Measurements from ENCODE around the gene IGF2BP2. TPM values are rescaled to one million over a fixed set of nuclear protein-coding genes. Genes with fewer than 3 reads are reported as not detected.
"Not testable (repeated sequence)": the region's sequence is repeated elsewhere in the genome, so short reads cannot be mapped to it uniquely, and the experiment has no call there.

Gene IGF2BP2
- total and polyA plus RNA-seq, 4 donors, result 7.8 to 92.6 (median 11.8) TPM

GRCh38 chr3:185786956-185787877 is 37.6 kb downstream of the IGF2BP2 start:
- ATAC-seq (ENCODE audit: insufficient read depth, low FRiP score), result no peak
- H3K27me3 ChIP-seq (ENCODE audit: control insufficient read depth in 3 of 3, insufficient read depth in 3 of 3, low read length in 2 of 3), result no peaks in the 10 kb centered on the region
- H3K4me1 ChIP-seq (ENCODE audit: control insufficient read depth in 5 of 5, insufficient read depth in 5 of 5, low read length in 5 of 5), result peaks cover 0 to 7% (median 4%) of the 10 kb centered on the region in 5 donors
- H3K9ac ChIP-seq (ENCODE audit: insufficient read depth in 1 of 2, low read length in 2 of 2), result no peak overlapping the region
- H3K36me3 ChIP-seq (ENCODE audit: control insufficient read depth in 4 of 4, insufficient read depth in 4 of 4, low read length in 4 of 4), result peaks cover 0 to 2% (median 0%) of the 10 kb centered on the region in 4 donors
- no peak for TF ChIP-seq CTCF (IDR thresholded peaks at IDR 0.05; ENCODE audit: control extremely low read depth, extremely low read depth)
- no peaks in the 10 kb centered on the region for H3K9me3 ChIP-seq (ENCODE audit: control insufficient read depth in 4 of 4, insufficient read depth in 3 of 4, low read length in 3 of 4)
- no peak overlapping the region for H3K27ac ChIP-seq (ENCODE audit: low read depth in 1 of 2, low read length in 1 of 2)
- WGBS, 2 donors, result 89 to 90% methylated on average over 20 of the region's 20 CpGs
- H3K4me3 ChIP-seq, result no peak overlapping the region
- no peak for DNase-seq

GRCh38 chr3:185786258-185786657 is 38.6 kb downstream of the IGF2BP2 start:
- WGBS, 2 donors, result 90 to 96% methylated on average over 8 of the region's 8 CpGs
- H3K9ac ChIP-seq (ENCODE audit: insufficient read depth in 1 of 2, low read length in 2 of 2); H3K4me1 ChIP-seq (ENCODE audit: control insufficient read depth in 5 of 5, insufficient read depth in 5 of 5, low read length in 5 of 5); DNase-seq; H3K4me3 ChIP-seq; ATAC-seq (ENCODE audit: insufficient read depth, low FRiP score); H3K27me3 ChIP-seq (ENCODE audit: control insufficient read depth in 3 of 3, insufficient read depth in 3 of 3, low read length in 2 of 3); H3K27ac ChIP-seq (ENCODE audit: low read depth in 1 of 2, low read length in 1 of 2); H3K9me3 ChIP-seq (ENCODE audit: control insufficient read depth in 4 of 4, insufficient read depth in 3 of 4, low read length in 3 of 4); H3K36me3 ChIP-seq (ENCODE audit: control insufficient read depth in 4 of 4, insufficient read depth in 4 of 4, low read length in 4 of 4): not testable (repeated sequence)

DNA sequence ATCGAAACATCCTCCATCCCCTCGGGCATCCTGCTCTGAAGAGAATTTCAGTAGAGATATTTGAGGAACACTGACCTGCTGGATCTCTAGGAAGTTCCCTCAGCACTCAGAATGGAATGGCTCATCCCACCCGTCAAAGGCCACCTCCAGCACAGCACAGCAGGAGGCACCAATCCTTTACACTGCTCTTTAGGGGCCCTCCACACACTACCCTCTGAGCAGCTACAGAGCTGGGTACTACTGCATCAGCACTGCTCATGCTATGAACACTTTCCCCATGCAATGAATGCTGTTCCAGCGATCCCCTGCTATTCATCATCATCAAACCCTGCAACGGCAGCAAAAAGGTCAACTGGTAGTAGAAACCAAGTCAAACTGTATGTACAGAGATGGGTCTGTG is 40.5 kb downstream of the IGF2BP2 start:
- 91 to 93% methylated on average over 5 of the region's 5 CpGs for WGBS, 2 donors
- Histone ChIP-seq H3K36me3 (ENCODE audit: control insufficient read depth in 4 of 4, insufficient read depth in 4 of 4, low read length in 4 of 4) (peaks cover 0 to 2% (median 0%) of the 10 kb centered on the region in 4 donors), H3K9me3 (ENCODE audit: control insufficient read depth in 4 of 4, insufficient read depth in 3 of 4, low read length in 3 of 4) (no peaks in the 10 kb centered on the region), H3K9ac (ENCODE audit: insufficient read depth in 1 of 2, low read length in 2 of 2) (no peak overlapping the region), H3K4me1 (ENCODE audit: control insufficient read depth in 5 of 5, insufficient read depth in 5 of 5, low read length in 5 of 5) (peaks cover 0 to 8% (median 4%) of the 10 kb centered on the region in 5 donors), H3K27me3 (ENCODE audit: control insufficient read depth in 3 of 3, insufficient read depth in 3 of 3, low read length in 2 of 3) (no peaks in the 10 kb centered on the region), H3K27ac (ENCODE audit: low read depth in 1 of 2, low read length in 1 of 2) (no peak overlapping the region), H3K4me3 (no peak overlapping the region)
- no peak for DNase-seq
- no peak for TF ChIP-seq CTCF (IDR thresholded peaks at IDR 0.05; ENCODE audit: control extremely low read depth, extremely low read depth)
- ATAC-seq (ENCODE audit: insufficient read depth, low FRiP score), result no peak

- Histone ChIP-seq H3K27me3 (ENCODE audit: control insufficient read depth in 3 of 3, insufficient read depth in 3 of 3, low read length in 2 of 3) (no peaks in the 10 kb centered on the region), H3K9ac (ENCODE audit: insufficient read depth in 1 of 2, low read length in 2 of 2) (no peak overlapping the region), H3K4me1 (ENCODE audit: control insufficient read depth in 5 of 5, insufficient read depth in 5 of 5, low read length in 5 of 5) (peaks cover 0 to 14% (median 0%) of the 10 kb centered on the region in 5 donors), H3K27ac (ENCODE audit: low read depth in 1 of 2, low read length in 1 of 2) (no peak overlapping the region), H3K36me3 (ENCODE audit: control insufficient read depth in 4 of 4, insufficient read depth in 4 of 4, low read length in 4 of 4) (peaks cover 0 to 2% (median 0%) of the 10 kb centered on the region in 4 donors), H3K4me3 (no peak overlapping the region), H3K9me3 (ENCODE audit: control insufficient read depth in 4 of 4, insufficient read depth in 3 of 4, low read length in 3 of 4) (no peaks in the 10 kb centered on the region)
- no peak for TF ChIP-seq CTCF (IDR thresholded peaks at IDR 0.05; ENCODE audit: control extremely low read depth, extremely low read depth)
- no peak for ATAC-seq (ENCODE audit: insufficient read depth, low FRiP score)
- no peak for DNase-seq
- WGBS, 2 donors, result 78 to 84% methylated on average over 3 of the region's 3 CpGs
These were observed 43.1 kb downstream of the IGF2BP2 start for GRCh38 chr3:185781759-185782158.
